Measurements from ENCODE around the gene CHST9.
"Not testable (repeated sequence)": the region's sequence is repeated elsewhere in the genome, so short reads cannot be mapped to it uniquely, and the experiment has no call there.

The CHST9 gene

DNA sequence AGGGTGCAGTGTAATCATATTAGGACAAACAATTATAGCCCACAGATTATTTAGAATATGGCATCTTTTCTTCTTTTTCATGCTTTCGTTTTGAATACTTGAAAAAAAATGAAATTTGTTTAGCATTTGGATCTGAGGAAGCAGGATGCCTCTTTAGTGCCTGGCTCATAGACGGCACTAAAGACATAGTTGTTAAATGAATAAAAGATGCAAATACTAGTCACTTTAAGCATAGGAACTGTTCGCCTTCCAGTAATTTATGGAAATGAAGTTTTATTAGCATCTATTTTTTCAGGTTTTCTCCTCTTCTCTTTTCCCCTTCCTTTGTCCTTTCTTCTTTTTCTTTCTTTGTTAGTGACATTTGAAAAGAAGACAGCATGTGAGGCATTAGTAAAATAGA lies 80.4 kb downstream of the CHST9 start:
- H3K36me3 ChIP-seq: no peaks in the 10 kb centered on the region
- no peak for DNase-seq
- TF ChIP-seq CTCF (IDR thresholded peaks at IDR 0.05; ENCODE audit: low read depth, low read length): no peak
- H3K4me1 ChIP-seq: no peaks in the 10 kb centered on the region
- no peak overlapping the region for H3K4me3 ChIP-seq (ENCODE audit: low read depth, low read length)
- H3K27me3 ChIP-seq: no peaks in the 10 kb centered on the region
- H3K9me3 ChIP-seq: no peaks in the 10 kb centered on the region

GRCh38 chr18:27094621-27095020 lies 90.5 kb downstream of the CHST9 start:
- TF ChIP-seq CTCF (IDR thresholded peaks at IDR 0.05; ENCODE audit: low read depth, low read length): no peak
- Histone ChIP-seq H3K27me3 (no peaks in the 10 kb centered on the region), H3K4me3 (ENCODE audit: low read depth, low read length) (no peak overlapping the region), H3K9me3 (no peaks in the 10 kb centered on the region), H3K4me1 (no peaks in the 10 kb centered on the region), H3K36me3 (no peaks in the 10 kb centered on the region)
- no peak for DNase-seq

DNA sequence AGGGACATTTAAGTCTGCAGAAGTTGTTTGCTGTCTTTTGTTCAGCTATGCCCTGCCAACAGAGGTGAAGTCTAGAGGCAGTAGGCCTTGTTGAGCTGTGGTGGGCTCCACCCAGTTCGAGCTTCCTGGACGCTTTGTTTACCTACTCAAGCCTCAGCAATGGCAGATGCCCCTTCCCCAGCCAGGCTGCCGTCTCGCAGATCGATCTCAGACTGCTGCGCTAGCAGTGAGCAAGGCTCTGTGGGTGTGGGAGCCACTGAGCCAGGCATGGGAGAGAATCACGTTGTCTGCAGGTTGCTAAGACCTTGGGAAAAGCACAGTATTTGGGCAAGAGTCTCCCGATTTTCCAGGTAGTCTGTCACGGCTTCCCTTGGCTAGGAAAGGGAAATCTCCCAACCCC lies 91.8 kb downstream of the CHST9 start:
- H3K4me3 ChIP-seq (ENCODE audit: low read depth, low read length); H3K36me3 ChIP-seq; H3K27me3 ChIP-seq; DNase-seq; H3K9me3 ChIP-seq; H3K4me1 ChIP-seq: not testable (repeated sequence)

DNA sequence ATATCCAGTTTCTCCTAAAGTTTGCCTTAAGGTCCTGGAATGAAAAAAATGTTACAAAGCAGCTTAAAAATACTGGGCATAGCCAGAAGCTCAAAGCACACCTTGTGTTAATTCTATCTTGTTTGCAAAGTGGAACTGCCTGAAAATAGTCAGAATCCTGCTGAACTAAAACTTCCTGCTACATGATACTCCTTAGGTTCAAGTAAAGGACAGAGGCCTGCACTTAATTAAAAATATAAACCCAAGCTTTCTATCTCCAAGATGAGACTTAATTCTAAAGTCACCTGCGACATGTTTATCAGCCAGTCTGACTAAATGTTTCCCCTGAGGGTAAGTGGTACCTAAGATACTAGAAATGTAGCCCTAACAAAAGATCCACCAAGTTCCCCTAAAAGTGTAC lies 103.4 kb downstream of the CHST9 start:
- no peak overlapping the region for H3K4me3 ChIP-seq (ENCODE audit: low read depth, low read length)
- no peak for TF ChIP-seq CTCF (IDR thresholded peaks at IDR 0.05; ENCODE audit: low read depth, low read length)
- H3K36me3 ChIP-seq: no peaks in the 10 kb centered on the region
- no peaks in the 10 kb centered on the region for H3K27me3 ChIP-seq
- no peak for DNase-seq
- H3K9me3 ChIP-seq: no peaks in the 10 kb centered on the region
- H3K4me1 ChIP-seq: no peaks in the 10 kb centered on the region

GRCh38 chr18:27075828-27076227 lies 109.3 kb downstream of the CHST9 start:
- H3K9me3 ChIP-seq: no peaks in the 10 kb centered on the region
- H3K36me3 ChIP-seq: no peaks in the 10 kb centered on the region
- no peaks in the 10 kb centered on the region for H3K4me1 ChIP-seq
- H3K27me3 ChIP-seq: no peaks in the 10 kb centered on the region
- no peak for TF ChIP-seq CTCF (IDR thresholded peaks at IDR 0.05; ENCODE audit: low read depth, low read length)
- H3K4me3 ChIP-seq (ENCODE audit: low read depth, low read length): no peak overlapping the region
- DNase-seq: no peak

DNA sequence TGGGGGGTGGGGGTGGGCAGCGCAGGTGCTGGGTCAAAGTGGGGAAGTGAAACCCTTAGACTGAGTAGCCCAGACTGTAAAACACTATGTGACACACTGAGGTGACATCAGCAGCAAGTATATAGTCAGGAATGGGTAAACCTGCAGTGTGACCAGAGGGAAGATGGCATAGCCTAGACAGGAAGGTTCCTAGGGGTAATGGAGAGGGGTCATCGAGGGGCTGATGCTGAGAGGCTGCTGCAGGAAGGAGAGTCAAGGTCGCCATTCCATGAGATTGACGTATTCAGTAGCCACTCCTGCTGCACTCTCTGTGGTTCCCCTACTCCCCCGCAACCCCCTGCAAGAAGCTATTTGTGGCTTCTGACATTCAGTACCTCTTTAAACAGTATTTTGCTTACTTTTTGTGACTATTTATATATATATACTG lies 111.7 kb downstream of the CHST9 start:
- H3K27me3 ChIP-seq: no peaks in the 10 kb centered on the region
- H3K9me3 ChIP-seq: no peaks in the 10 kb centered on the region
- no peak overlapping the region for H3K4me3 ChIP-seq (ENCODE audit: low read depth, low read length)
- DNase-seq: no peak
- no peaks in the 10 kb centered on the region for H3K4me1 ChIP-seq
- H3K36me3 ChIP-seq: no peaks in the 10 kb centered on the region
- no peak for TF ChIP-seq CTCF (IDR thresholded peaks at IDR 0.05; ENCODE audit: low read depth, low read length)

- no peak for DNase-seq
- no peak for TF ChIP-seq CTCF (IDR thresholded peaks at IDR 0.05; ENCODE audit: low read depth, low read length)
These were observed 120.4 kb downstream of the CHST9 start for GRCh38 chr18:27064673-27065072.

More at GRCh38 chr18:27064673-27065072, 120.4 kb downstream of the CHST9 start:
- Histone ChIP-seq H3K4me3 (ENCODE audit: low read depth, low read length) (no peak overlapping the region), H3K9me3 (no peaks in the 10 kb centered on the region), H3K4me1 (no peaks in the 10 kb centered on the region), H3K27me3 (no peaks in the 10 kb centered on the region), H3K36me3 (no peaks in the 10 kb centered on the region)

All from BE2C (cell line).